ENCODE results near the gene AKR1B1. TPM values are rescaled to one million over a fixed set of nuclear protein-coding genes. Genes with fewer than 3 reads are reported as not detected.

Gene AKR1B1
- total RNA-seq, 4 donors from 2014 or later = 106 to 183 (median 117) TPM

DNA sequence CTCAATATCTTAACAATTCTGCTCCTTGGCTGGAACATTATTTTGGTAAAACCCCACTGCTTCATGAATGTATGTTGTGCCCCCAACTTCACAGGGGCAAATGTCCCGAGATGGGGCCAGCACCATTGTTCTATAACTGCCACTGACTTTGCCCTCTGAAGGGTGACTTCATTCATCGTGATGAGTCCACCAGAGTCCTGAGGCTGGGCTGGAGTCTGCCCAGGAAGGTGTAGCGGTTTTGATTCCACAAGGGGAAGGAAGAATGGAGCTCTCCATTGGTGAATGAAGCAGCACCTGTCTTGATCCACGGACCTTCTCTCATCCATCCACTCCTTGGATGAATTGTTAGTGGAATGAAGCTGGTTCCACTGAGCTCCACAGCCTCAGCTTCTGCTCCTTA is 18.4 kb downstream of the AKR1B1 start:
- Histone ChIP-seq H3K9me3 (peaks cover 0 to 9% (median 0%) of the 10 kb centered on the region in 4 donors), H3K4me3 (no peak overlapping the region), H3K27ac (no peak overlapping the region), H3K27me3 (no peaks in the 10 kb centered on the region), H3K36me3 (peaks cover 3 to 70% (median 7%) of the 10 kb centered on the region in 3 donors), H3K4me1 (no peaks in the 10 kb centered on the region)
- DNase-seq (ENCODE audit: low spot score in 2 of 2) = no peak
- 98% methylated on average over 4 of the region's 4 CpGs for WGBS, 2 donors
- TF ChIP-seq EP300 (IDR thresholded peaks at IDR 0.05) (no peak), POLR2A (IDR thresholded peaks at IDR 0.05) (no peak)
- TF ChIP-seq, protein P1, sequence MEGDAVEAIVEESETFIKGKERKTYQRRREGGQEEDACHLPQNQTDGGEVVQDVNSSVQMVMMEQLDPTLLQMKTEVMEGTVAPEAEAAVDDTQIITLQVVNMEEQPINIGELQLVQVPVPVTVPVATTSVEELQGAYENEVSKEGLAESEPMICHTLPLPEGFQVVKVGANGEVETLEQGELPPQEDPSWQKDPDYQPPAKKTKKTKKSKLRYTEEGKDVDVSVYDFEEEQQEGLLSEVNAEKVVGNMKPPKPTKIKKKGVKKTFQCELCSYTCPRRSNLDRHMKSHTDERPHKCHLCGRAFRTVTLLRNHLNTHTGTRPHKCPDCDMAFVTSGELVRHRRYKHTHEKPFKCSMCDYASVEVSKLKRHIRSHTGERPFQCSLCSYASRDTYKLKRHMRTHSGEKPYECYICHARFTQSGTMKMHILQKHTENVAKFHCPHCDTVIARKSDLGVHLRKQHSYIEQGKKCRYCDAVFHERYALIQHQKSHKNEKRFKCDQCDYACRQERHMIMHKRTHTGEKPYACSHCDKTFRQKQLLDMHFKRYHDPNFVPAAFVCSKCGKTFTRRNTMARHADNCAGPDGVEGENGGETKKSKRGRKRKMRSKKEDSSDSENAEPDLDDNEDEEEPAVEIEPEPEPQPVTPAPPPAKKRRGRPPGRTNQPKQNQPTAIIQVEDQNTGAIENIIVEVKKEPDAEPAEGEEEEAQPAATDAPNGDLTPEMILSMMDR (IDR thresholded peaks at IDR 0.05) = no peak

DNA sequence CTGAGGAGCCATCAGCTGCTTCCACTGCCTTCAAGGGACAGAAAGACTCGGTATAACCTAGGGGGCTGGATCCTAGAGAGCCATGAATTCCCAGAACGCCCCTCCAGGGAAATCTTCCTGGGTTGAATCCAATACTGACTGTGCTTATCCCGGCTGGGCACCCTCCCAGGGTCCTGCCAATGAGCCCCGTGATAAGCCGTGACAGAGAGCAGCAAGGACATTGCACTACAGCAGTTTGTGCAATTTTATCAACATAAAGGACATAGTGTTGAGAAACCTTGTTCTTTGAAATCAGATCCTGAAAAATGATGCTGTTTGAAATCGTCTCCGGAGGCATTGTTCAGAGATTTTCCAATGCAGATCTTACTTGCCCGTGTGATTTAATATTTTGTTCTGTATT is 18.8 kb downstream of the AKR1B1 start:
- DNase-seq (ENCODE audit: low spot score in 2 of 2) = no peak
- Histone ChIP-seq H3K27me3 (no peaks in the 10 kb centered on the region), H3K36me3 (peaks cover 2 to 66% (median 7%) of the 10 kb centered on the region in 3 donors), H3K27ac (no peak overlapping the region), H3K9me3 (peaks cover 0 to 9% (median 0%) of the 10 kb centered on the region in 4 donors), H3K4me3 (no peak overlapping the region), H3K4me1 (no peaks in the 10 kb centered on the region)
- WGBS, 2 donors = 81 to 88% methylated on average over 8 of the region's 8 CpGs
- TF ChIP-seq, protein P1 (IDR thresholded peaks at IDR 0.05) = no peak
- TF ChIP-seq POLR2A (IDR thresholded peaks at IDR 0.05) = no peak
- TF ChIP-seq EP300 (IDR thresholded peaks at IDR 0.05) = no peak

DNA sequence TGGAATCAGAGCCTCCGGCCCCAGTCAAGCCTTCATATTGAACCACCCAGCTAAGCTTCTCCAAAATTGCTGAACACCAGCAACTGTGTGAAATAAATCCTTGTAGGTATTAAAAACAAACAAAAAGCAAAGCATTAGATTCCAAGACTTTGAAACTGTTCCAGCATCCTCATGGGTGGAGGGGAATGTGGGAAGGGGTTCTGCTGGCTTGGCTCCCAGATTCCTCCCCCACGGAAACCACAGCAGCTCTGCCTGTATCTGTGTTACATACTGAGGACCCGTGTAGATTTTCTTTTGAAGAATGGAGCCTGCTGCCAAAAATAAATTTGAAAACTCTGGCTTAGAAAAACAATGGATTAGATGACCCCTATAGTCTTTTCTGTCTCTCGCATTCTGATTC is 20.0 kb downstream of the AKR1B1 start:
- Histone ChIP-seq H3K9me3 (peaks cover 0 to 9% (median 0%) of the 10 kb centered on the region in 4 donors), H3K27ac (no peak overlapping the region), H3K27me3 (no peaks in the 10 kb centered on the region), H3K4me3 (no peak overlapping the region), H3K36me3 (peaks cover 0 to 55% (median 7%) of the 10 kb centered on the region in 3 donors), H3K4me1 (no peaks in the 10 kb centered on the region)
- DNase-seq (ENCODE audit: low spot score in 2 of 2) = no peak
- 55 to 61% methylated on average over 4 of the region's 4 CpGs for WGBS, 2 donors
- TF ChIP-seq EP300 (IDR thresholded peaks at IDR 0.05) (no peak), POLR2A (IDR thresholded peaks at IDR 0.05) (no peak)
- TF ChIP-seq, protein P1 (IDR thresholded peaks at IDR 0.05) = no peak

DNA sequence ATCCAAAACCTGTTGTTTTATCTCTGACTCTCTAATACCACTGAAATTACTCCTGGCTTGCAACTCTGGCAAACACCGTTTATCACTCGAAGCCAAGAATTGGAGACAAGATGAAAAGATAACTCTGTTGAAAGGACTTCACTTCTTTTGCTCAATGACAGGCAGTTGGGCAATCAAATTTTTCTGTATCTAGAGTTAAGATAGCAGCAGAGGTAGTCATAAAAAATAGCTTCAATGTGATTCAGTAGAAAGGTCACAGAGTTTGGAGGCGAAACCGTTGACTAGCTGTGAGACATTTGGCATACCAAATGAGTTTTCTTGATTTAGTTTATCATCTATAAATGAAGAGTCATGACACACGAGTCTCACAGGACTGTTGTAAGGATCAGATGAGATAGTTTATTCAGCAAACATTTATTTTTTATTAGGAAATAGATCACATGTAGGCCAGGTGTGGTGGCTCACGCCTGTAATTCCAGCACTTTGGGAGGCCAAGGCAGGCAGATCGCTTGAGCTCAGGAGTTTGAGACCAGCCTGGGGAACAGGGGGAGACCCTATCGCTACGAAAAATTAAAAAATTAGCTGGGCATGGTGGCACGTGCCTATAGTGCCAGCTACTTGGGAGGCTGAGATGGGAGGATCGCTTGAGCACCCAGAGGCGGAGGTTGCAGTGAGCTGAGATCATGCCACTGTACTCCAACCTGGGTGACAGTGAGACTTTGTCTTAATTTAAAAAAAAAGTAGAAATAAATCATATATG is 23.6 kb downstream of the AKR1B1 start:
- 89 to 92% methylated on average over 12 of the region's 12 CpGs for WGBS, 2 donors
- DNase-seq (ENCODE audit: low spot score in 2 of 2) = no peak
- Histone ChIP-seq H3K36me3 (peaks cover 0 to 19% (median 0%) of the 10 kb centered on the region in 3 donors), H3K27ac (no peak overlapping the region), H3K27me3 (no peaks in the 10 kb centered on the region), H3K4me1 (peaks cover 0 to 15% (median 0%) of the 10 kb centered on the region in 4 donors), H3K9me3 (peaks cover 0 to 9% (median 0%) of the 10 kb centered on the region in 4 donors), H3K4me3 (no peak overlapping the region)
- no peak for TF ChIP-seq POLR2A (IDR thresholded peaks at IDR 0.05)
- no peak for TF ChIP-seq EP300 (IDR thresholded peaks at IDR 0.05)
- TF ChIP-seq, protein P1 (IDR thresholded peaks at IDR 0.05) = no peak

DNA sequence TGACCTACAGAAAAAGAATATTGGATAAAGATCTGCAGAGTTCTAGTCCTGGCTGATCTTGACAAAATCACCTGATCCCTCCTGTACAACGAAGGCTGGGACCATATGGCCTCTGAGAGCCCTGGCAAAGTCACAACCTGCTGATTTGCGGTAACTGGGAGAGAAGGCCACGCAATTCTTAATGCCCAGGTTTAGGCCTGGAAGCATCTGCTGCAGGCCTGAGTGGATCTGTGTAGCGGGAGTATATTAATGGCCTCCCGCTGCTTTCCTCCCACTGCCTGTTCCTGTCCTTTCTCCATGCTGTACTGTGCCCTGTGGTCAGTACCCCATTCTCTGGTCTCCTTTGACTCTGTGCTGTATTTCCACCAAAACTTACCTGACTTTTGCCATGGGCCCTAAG is 24.2 kb downstream of the AKR1B1 start:
- no peak for DNase-seq (ENCODE audit: low spot score in 2 of 2)
- WGBS, 2 donors = 86 to 94% methylated on average over 5 of the region's 5 CpGs

More for the DNA sequence above, 24.2 kb downstream of the AKR1B1 start:
- TF ChIP-seq POLR2A (IDR thresholded peaks at IDR 0.05) (no peak), EP300 (IDR thresholded peaks at IDR 0.05) (no peak)
- TF ChIP-seq, protein P1 (IDR thresholded peaks at IDR 0.05) = no peak
- no peak overlapping the region for H3K27ac ChIP-seq
- no peaks in the 10 kb centered on the region for H3K27me3 ChIP-seq
- H3K4me3 ChIP-seq = no peak overlapping the region
- peaks cover 0 to 13% (median 0%) of the 10 kb centered on the region in 3 donors for H3K36me3 ChIP-seq
- peaks cover 0 to 9% (median 0%) of the 10 kb centered on the region in 4 donors for H3K9me3 ChIP-seq
- H3K4me1 ChIP-seq = peaks cover 0 to 15% (median 0%) of the 10 kb centered on the region in 4 donors
